ENCODE results near the gene NAV2. TPM values are rescaled to one million over a fixed set of nuclear protein-coding genes. Genes with fewer than 3 reads are reported as not detected.

The NAV2 gene
- total RNA-seq, 1 experiment from 2014 or later, result 139 TPM

DNA sequence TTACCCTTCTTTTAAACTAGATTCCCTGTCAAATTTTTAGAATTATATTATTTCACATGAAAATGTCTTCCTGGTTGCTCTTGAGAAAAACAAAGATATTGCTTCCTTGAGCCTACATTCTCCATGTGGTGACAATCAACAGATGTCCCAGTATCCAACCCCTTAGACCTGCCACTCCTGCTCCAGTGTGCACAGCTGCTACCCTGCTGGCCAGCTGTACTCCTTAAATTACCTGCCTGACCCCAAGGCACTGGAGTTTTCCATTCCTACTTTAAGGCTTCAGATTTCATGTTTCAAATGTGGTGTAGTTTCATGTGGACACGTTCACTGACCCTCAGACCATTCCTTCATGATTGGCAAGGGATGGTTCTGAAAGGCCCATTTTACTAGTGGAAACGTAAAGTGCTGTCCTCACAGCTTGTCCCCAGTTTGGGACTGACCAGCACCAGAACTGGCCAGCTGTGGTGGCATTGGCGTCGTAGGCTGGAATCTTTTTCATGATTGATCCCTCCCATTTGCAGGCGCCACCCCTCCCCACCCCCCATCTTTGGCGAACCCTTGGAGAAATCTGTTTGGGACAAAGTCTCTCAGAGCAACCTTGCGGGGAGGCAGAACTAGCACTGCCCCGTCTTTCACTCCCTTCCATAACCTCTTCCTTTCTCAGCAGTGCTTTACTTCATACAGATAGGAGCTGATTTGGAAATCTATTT, 324.1 kb downstream of the NAV2 start:
- H3K4me1 Mint-ChIP-seq (ENCODE audit: insufficient read depth, unreplicated experiment), result peaks cover 59% of the 10 kb centered on the region
- H3K9me3 Mint-ChIP-seq (ENCODE audit: unreplicated experiment), result no peaks in the 10 kb centered on the region
- peak overlapping the region; percentile 92 for H3K27ac Mint-ChIP-seq (ENCODE audit: low read depth, unreplicated experiment)
- TF ChIP-seq, protein P1, sequence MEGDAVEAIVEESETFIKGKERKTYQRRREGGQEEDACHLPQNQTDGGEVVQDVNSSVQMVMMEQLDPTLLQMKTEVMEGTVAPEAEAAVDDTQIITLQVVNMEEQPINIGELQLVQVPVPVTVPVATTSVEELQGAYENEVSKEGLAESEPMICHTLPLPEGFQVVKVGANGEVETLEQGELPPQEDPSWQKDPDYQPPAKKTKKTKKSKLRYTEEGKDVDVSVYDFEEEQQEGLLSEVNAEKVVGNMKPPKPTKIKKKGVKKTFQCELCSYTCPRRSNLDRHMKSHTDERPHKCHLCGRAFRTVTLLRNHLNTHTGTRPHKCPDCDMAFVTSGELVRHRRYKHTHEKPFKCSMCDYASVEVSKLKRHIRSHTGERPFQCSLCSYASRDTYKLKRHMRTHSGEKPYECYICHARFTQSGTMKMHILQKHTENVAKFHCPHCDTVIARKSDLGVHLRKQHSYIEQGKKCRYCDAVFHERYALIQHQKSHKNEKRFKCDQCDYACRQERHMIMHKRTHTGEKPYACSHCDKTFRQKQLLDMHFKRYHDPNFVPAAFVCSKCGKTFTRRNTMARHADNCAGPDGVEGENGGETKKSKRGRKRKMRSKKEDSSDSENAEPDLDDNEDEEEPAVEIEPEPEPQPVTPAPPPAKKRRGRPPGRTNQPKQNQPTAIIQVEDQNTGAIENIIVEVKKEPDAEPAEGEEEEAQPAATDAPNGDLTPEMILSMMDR (IDR thresholded peaks at IDR 0.05; ENCODE audit: unreplicated experiment), result no peak
- no peaks in the 10 kb centered on the region for H3K27me3 Mint-ChIP-seq (ENCODE audit: insufficient read depth, unreplicated experiment)
- ChIA-PET POLR2A (interaction anchor here (0.6 to 23.4 kb wide), 4 partner anchors 9 to 1442 kb away, joined by 3 to 691 read pairs (median 4); no protein-coding TSS in a partner anchor), CTCF (interaction anchor here (0.5 to 6.8 kb wide), 7 partner anchors 9 to 453 kb away, joined by 3 to 47 read pairs (median 3); no protein-coding TSS in a partner anchor)
- H3K36me3 Mint-ChIP-seq (ENCODE audit: insufficient read depth, unreplicated experiment), result peaks cover 98% of the 10 kb centered on the region
- H3K4me3 Mint-ChIP-seq (ENCODE audit: unreplicated experiment), result peak overlapping the region; percentile 59
- no peak for DNase-seq (ENCODE audit: unreplicated experiment)
- BruUV-seq (replicated peaks), result TSS peak; percentile 23
- intact Hi-C loops (cut with micrococcal nuclease), result loop anchor here (1.0 to 5.0 kb wide), 2 partner anchors 76 to 85 kb away; no protein-coding TSS in a partner anchor

DNA sequence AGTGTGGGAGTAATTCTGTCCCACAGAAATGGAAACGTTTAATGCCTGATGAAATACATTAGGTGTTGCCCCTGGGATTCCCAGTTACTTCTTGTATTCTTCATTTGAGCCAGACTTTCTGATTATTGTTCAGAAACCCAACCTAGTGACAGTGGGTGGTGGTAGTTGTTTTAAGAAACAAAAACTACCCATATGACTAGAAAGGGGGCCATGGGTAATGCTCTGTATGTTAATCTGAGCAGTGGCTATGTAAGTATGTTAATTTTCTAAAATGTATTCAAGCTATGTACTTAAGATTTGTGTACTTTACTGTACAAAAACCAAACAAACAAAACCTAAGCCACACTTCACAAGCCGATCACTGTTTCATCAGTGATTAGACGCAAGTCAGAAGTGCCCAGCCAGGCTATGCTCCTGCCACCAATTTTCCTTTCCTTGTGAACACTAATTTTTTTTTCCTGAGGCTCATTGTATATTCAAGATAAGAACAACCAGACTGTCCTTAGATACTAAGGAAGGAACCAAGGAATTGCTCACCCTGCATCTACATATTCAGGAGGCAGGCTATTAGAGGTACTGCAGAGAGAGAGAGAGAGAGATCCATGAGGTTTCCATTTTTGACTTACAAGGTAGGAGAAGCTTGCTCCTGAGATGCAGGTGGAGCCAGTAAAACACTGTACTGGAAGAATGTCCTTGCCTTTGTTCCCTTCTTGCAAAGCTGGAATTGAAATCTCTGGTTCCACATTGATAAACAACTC, 324.9 kb downstream of the NAV2 start:
- BruUV-seq (replicated peaks), result no TSS peak
- TF ChIP-seq, protein P1 (IDR thresholded peaks at IDR 0.05; ENCODE audit: unreplicated experiment), result no peak
- POLR2A ChIA-PET, result interaction anchor here (0.6 to 23.4 kb wide), 5 partner anchors 10 to 1443 kb away, joined by 3 to 691 read pairs (median 4); no protein-coding TSS in a partner anchor
- intact Hi-C loops (cut with micrococcal nuclease), result loop anchor here (5.0 kb wide), 1 partner anchor 75 kb away; no protein-coding TSS in a partner anchor
- no peaks in the 10 kb centered on the region for H3K27me3 Mint-ChIP-seq (ENCODE audit: insufficient read depth, unreplicated experiment)
- DNase-seq (ENCODE audit: unreplicated experiment), result no peak
- H3K4me1 Mint-ChIP-seq (ENCODE audit: insufficient read depth, unreplicated experiment), result peaks cover 59% of the 10 kb centered on the region
- H3K9me3 Mint-ChIP-seq (ENCODE audit: unreplicated experiment), result no peaks in the 10 kb centered on the region
- CTCF ChIA-PET, result interaction anchor here (0.6 to 6.8 kb wide), 6 partner anchors 9 to 100 kb away, joined by 3 to 47 read pairs (median 3); no protein-coding TSS in a partner anchor
- peaks cover 98% of the 10 kb centered on the region for H3K36me3 Mint-ChIP-seq (ENCODE audit: insufficient read depth, unreplicated experiment)
- no peak overlapping the region for H3K4me3 Mint-ChIP-seq (ENCODE audit: unreplicated experiment)
- peak overlapping the region; percentile 92 for H3K27ac Mint-ChIP-seq (ENCODE audit: low read depth, unreplicated experiment)

DNA sequence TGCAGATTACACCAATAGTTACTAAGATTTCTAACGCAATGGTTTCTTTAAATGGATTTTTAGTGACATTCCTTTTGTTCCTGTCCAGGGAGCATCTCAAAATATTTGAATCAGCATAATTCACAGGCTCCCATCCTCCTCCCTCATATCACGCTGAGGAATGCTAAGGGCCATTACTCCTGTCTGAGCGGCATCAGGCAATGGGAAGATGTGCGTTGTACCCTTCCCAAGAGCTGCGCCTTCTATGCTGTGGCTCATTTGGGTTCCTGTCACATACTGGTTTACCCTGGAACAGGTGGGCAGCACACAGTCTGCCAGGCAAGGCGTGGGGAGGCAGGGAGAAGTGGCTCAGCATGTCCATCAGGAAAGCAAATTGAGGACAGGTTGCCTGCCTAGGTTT, 325.8 kb downstream of the NAV2 start:
- Mint-ChIP-seq H3K36me3 (ENCODE audit: insufficient read depth, unreplicated experiment) (peaks cover 98% of the 10 kb centered on the region), H3K27me3 (ENCODE audit: insufficient read depth, unreplicated experiment) (no peaks in the 10 kb centered on the region), H3K4me1 (ENCODE audit: insufficient read depth, unreplicated experiment) (peaks cover 56% of the 10 kb centered on the region), H3K27ac (ENCODE audit: low read depth, unreplicated experiment) (no peak overlapping the region), H3K9me3 (ENCODE audit: unreplicated experiment) (no peaks in the 10 kb centered on the region), H3K4me3 (ENCODE audit: unreplicated experiment) (no peak overlapping the region)
- intact Hi-C loops (cut with micrococcal nuclease), result loop anchor here (5.0 kb wide), 1 partner anchor 74 kb away; no protein-coding TSS in a partner anchor
- POLR2A ChIA-PET, result interaction anchor here (0.7 to 23.4 kb wide), 4 partner anchors 8 to 43 kb away, joined by 3 to 691 read pairs (median 3); no protein-coding TSS in a partner anchor
- no peak for DNase-seq (ENCODE audit: unreplicated experiment)
- TF ChIP-seq, protein P1 (IDR thresholded peaks at IDR 0.05; ENCODE audit: unreplicated experiment), result no peak
- CTCF ChIA-PET, result interaction anchor here (0.6 to 6.8 kb wide), 5 partner anchors 14 to 73 kb away, joined by 3 to 47 read pairs (median 3); no protein-coding TSS in a partner anchor
- BruUV-seq (replicated peaks), result no TSS peak
